ENCODE measurements around the gene PTPN7. TPM values are rescaled to one million over a fixed set of nuclear protein-coding genes. Genes with fewer than 3 reads are reported as not detected.

PTPN7 gene
- total RNA-seq, 1 experiment from 2014 or later = 0.33 TPM

- ATAC-seq (no peak), DNase-seq (ENCODE audit: low read depth, low spot score) (no peak)
- Histone ChIP-seq H3K27ac (ENCODE audit: low read length) (no peak overlapping the region), H3K4me1 (ENCODE audit: control insufficient read depth, insufficient read depth, low read length) (no peaks in the 10 kb centered on the region), H3K27me3 (ENCODE audit: control insufficient read depth, insufficient read depth, low read length) (no peaks in the 10 kb centered on the region), H3K4me3 (ENCODE audit: low read depth in 2 of 2, low read length in 2 of 2) (no peak overlapping the region), H3K36me3 (ENCODE audit: control insufficient read depth, insufficient read depth, low read length) (no peaks in the 10 kb centered on the region), H3K9me3 (ENCODE audit: control insufficient read depth, insufficient read depth, low read depth, low read length) (no peaks in the 10 kb centered on the region)
- intact Hi-C loops (cut with micrococcal nuclease; ENCODE audit: unreplicated experiment) (no loop called here), in situ Hi-C loops (cut with HindIII; ENCODE audit: low pct_unique_long_range_greater_than_20kb, low sequenced_read_pairs) (no loop called here)
- TF ChIP-seq SIN3A (IDR thresholded peaks at IDR 0.05; ENCODE audit: borderline replicate concordance, insufficient read depth, low read depth, low read length) = no peak
- POLR2A ChIA-PET = no interaction called here
- CTCF ChIA-PET = no interaction called here
- no TSS peak for BruUV-seq (replicated peaks)
These were observed 10.3 kb upstream of the PTPN7 start for GRCh38 chr1:202170726-202171125.

GRCh38 chr1:202168861-202169260 is 8.5 kb upstream of the PTPN7 start:
- Histone ChIP-seq H3K36me3 (ENCODE audit: control insufficient read depth, insufficient read depth, low read length) (no peaks in the 10 kb centered on the region), H3K4me3 (ENCODE audit: low read depth in 2 of 2, low read length in 2 of 2) (no peak overlapping the region), H3K27me3 (ENCODE audit: control insufficient read depth, insufficient read depth, low read length) (no peaks in the 10 kb centered on the region), H3K27ac (ENCODE audit: low read length) (no peak overlapping the region), H3K4me1 (ENCODE audit: control insufficient read depth, insufficient read depth, low read length) (no peaks in the 10 kb centered on the region), H3K9me3 (ENCODE audit: control insufficient read depth, insufficient read depth, low read depth, low read length) (no peaks in the 10 kb centered on the region)
- no peak for DNase-seq (ENCODE audit: low read depth, low spot score)
- intact Hi-C loops (cut with micrococcal nuclease; ENCODE audit: unreplicated experiment) (no loop called here), in situ Hi-C loops (cut with HindIII; ENCODE audit: low pct_unique_long_range_greater_than_20kb, low sequenced_read_pairs) (no loop called here)
- TF ChIP-seq POLR2AphosphoS5 (IDR thresholded peaks at IDR 0.05; ENCODE audit: low read depth, low read length) (no peak), CTCF (IDR thresholded peaks at IDR 0.05) (no peak), SIN3A (IDR thresholded peaks at IDR 0.05; ENCODE audit: borderline replicate concordance, insufficient read depth, low read depth, low read length) (no peak), REST (IDR thresholded peaks at IDR 0.05; ENCODE audit: insufficient read depth in 1 of 2, low read depth in 2 of 2, low read length in 1 of 2) (no peak), TCF7L2 (IDR thresholded peaks at IDR 0.05; ENCODE audit: low read depth, low read length) (no peak)
- POLR2A ChIA-PET = no interaction called here
- CTCF ChIA-PET = no interaction called here
- no peak for ATAC-seq
- BruUV-seq (replicated peaks) = no TSS peak

GRCh38 chr1:202167708-202168415 is 7.5 kb upstream of the PTPN7 start:
- Histone ChIP-seq H3K4me3 (ENCODE audit: low read depth in 2 of 2, low read length in 2 of 2) (no peak overlapping the region), H3K27ac (ENCODE audit: low read length) (no peak overlapping the region), H3K27me3 (ENCODE audit: control insufficient read depth, insufficient read depth, low read length) (no peaks in the 10 kb centered on the region), H3K36me3 (ENCODE audit: control insufficient read depth, insufficient read depth, low read length) (no peaks in the 10 kb centered on the region), H3K9me3 (ENCODE audit: control insufficient read depth, insufficient read depth, low read depth, low read length) (no peaks in the 10 kb centered on the region), H3K4me1 (ENCODE audit: control insufficient read depth, insufficient read depth, low read length) (no peaks in the 10 kb centered on the region)
- DNase-seq (ENCODE audit: low read depth, low spot score) = no peak
- ChIA-PET POLR2A (no interaction called here), CTCF (no interaction called here)
- ATAC-seq = no peak
- BruUV-seq (replicated peaks) = no TSS peak
- no peak for TF ChIP-seq TCF7L2 (IDR thresholded peaks at IDR 0.05; ENCODE audit: low read depth, low read length)
- TF ChIP-seq SIN3A (IDR thresholded peaks at IDR 0.05; ENCODE audit: borderline replicate concordance, insufficient read depth, low read depth, low read length) = no peak
- no peak for TF ChIP-seq CTCF (IDR thresholded peaks at IDR 0.05)
- TF ChIP-seq REST (IDR thresholded peaks at IDR 0.05; ENCODE audit: insufficient read depth in 1 of 2, low read depth in 2 of 2, low read length in 1 of 2) = no peak
- TF ChIP-seq POLR2AphosphoS5 (IDR thresholded peaks at IDR 0.05; ENCODE audit: low read depth, low read length) = no peak
- intact Hi-C loops (cut with micrococcal nuclease; ENCODE audit: unreplicated experiment) (no loop called here), in situ Hi-C loops (cut with HindIII; ENCODE audit: low pct_unique_long_range_greater_than_20kb, low sequenced_read_pairs) (no loop called here)

Data from Panc1 (cell line).